Activated naive CD8-positive, alpha-beta T cell (primary cell): Measurements from ENCODE around the gene WFDC2.

Source experiments
- H3K27ac Mint-ChIP-seq: one replicate; pipeline ENCODE4 v1.8.0; 2021; ENCODE audit warnings: mixed read lengths
- H3K27me3 Mint-ChIP-seq: one replicate; pipeline ENCODE4 v1.8.0; 2021; ENCODE audit warnings: mixed read lengths
- H3K36me3 Mint-ChIP-seq: one replicate; pipeline ENCODE4 v1.8.0; 2021; ENCODE audit warnings: mixed read lengths
- H3K4me1 Mint-ChIP-seq: one replicate; pipeline ENCODE4 v1.8.0; 2021; ENCODE audit warnings: low read depth, mixed read lengths
- H3K4me3 Mint-ChIP-seq: one replicate; pipeline ENCODE4 v1.8.0; 2021; ENCODE audit warnings: mild to moderate bottlenecking, mixed read lengths
- H3K9me3 Mint-ChIP-seq: one replicate; pipeline ENCODE4 v1.8.0; 2021; ENCODE audit warnings: low read depth, mixed read lengths

Gene WFDC2

GRCh38 chr20:45500022-45500421 lies 30.5 kb downstream of the WFDC2 start:
- H3K27me3 Mint-ChIP-seq = peaks cover 15% of the 10 kb centered on the region
- no peak overlapping the region for H3K4me3 Mint-ChIP-seq
- H3K4me1 Mint-ChIP-seq = no peaks in the 10 kb centered on the region
- H3K27ac Mint-ChIP-seq = no peak overlapping the region
- no peaks in the 10 kb centered on the region for H3K36me3 Mint-ChIP-seq
- H3K9me3 Mint-ChIP-seq = no peaks in the 10 kb centered on the region

GRCh38 chr20:45501600-45501999 lies 32.0 kb downstream of the WFDC2 start:
- Mint-ChIP-seq H3K27ac (no peak overlapping the region), H3K36me3 (no peaks in the 10 kb centered on the region), H3K27me3 (peaks cover 20% of the 10 kb centered on the region), H3K9me3 (no peaks in the 10 kb centered on the region), H3K4me3 (no peak overlapping the region), H3K4me1 (no peaks in the 10 kb centered on the region)

GRCh38 chr20:45502561-45502960 lies 33.0 kb downstream of the WFDC2 start:
- H3K36me3 Mint-ChIP-seq = no peaks in the 10 kb centered on the region
- peaks cover 24% of the 10 kb centered on the region for H3K27me3 Mint-ChIP-seq
- H3K4me1 Mint-ChIP-seq = peaks cover 3% of the 10 kb centered on the region
- no peaks in the 10 kb centered on the region for H3K9me3 Mint-ChIP-seq
- H3K4me3 Mint-ChIP-seq = no peak overlapping the region
- no peak overlapping the region for H3K27ac Mint-ChIP-seq

- H3K9me3 Mint-ChIP-seq = no peaks in the 10 kb centered on the region
- no peaks in the 10 kb centered on the region for H3K36me3 Mint-ChIP-seq
- H3K4me1 Mint-ChIP-seq = peaks cover 3% of the 10 kb centered on the region
- no peak overlapping the region for H3K27ac Mint-ChIP-seq
- no peak overlapping the region for H3K4me3 Mint-ChIP-seq
- H3K27me3 Mint-ChIP-seq = peaks cover 25% of the 10 kb centered on the region
These were observed 33.9 kb downstream of the WFDC2 start for GRCh38 chr20:45503403-45503802.

GRCh38 chr20:45506398-45506797 lies 36.8 kb downstream of the WFDC2 start:
- Mint-ChIP-seq H3K27ac (no peak overlapping the region), H3K27me3 (peaks cover 25% of the 10 kb centered on the region), H3K36me3 (no peaks in the 10 kb centered on the region), H3K9me3 (no peaks in the 10 kb centered on the region), H3K4me3 (no peak overlapping the region), H3K4me1 (peaks cover 3% of the 10 kb centered on the region)

GRCh38 chr20:45507011-45507820 lies 37.7 kb downstream of the WFDC2 start:
- no peak overlapping the region for H3K27ac Mint-ChIP-seq
- H3K27me3 Mint-ChIP-seq = peaks cover 22% of the 10 kb centered on the region
- no peak overlapping the region for H3K4me3 Mint-ChIP-seq
- no peaks in the 10 kb centered on the region for H3K36me3 Mint-ChIP-seq
- peaks cover 3% of the 10 kb centered on the region for H3K4me1 Mint-ChIP-seq
- no peaks in the 10 kb centered on the region for H3K9me3 Mint-ChIP-seq

GRCh38 chr20:45508068-45508886 lies 38.7 kb downstream of the WFDC2 start:
- H3K27ac Mint-ChIP-seq = no peak overlapping the region
- peaks cover 20% of the 10 kb centered on the region for H3K27me3 Mint-ChIP-seq
- H3K36me3 Mint-ChIP-seq = no peaks in the 10 kb centered on the region
- H3K9me3 Mint-ChIP-seq = no peaks in the 10 kb centered on the region
- H3K4me1 Mint-ChIP-seq = peaks cover 3% of the 10 kb centered on the region
- no peak overlapping the region for H3K4me3 Mint-ChIP-seq

- no peaks in the 10 kb centered on the region for H3K36me3 Mint-ChIP-seq
- no peak overlapping the region for H3K4me3 Mint-ChIP-seq
- H3K27me3 Mint-ChIP-seq = peaks cover 20% of the 10 kb centered on the region
- H3K9me3 Mint-ChIP-seq = no peaks in the 10 kb centered on the region
- peaks cover 3% of the 10 kb centered on the region for H3K4me1 Mint-ChIP-seq
- H3K27ac Mint-ChIP-seq = no peak overlapping the region
These were observed 39.5 kb downstream of the WFDC2 start for GRCh38 chr20:45509091-45509490.

- no peak overlapping the region for H3K27ac Mint-ChIP-seq
- H3K9me3 Mint-ChIP-seq = no peaks in the 10 kb centered on the region
- peaks cover 20% of the 10 kb centered on the region for H3K27me3 Mint-ChIP-seq
These were observed 40.8 kb downstream of the WFDC2 start for GRCh38 chr20:45510242-45510862.

GRCh38 chr20:45515147-45515913 lies 45.8 kb downstream of the WFDC2 start, which contains the start of gene SPINT3:
Gene SPINT3 (minus strand): TSS chr20:45515622. CDS start chr20:45515608, 14 bp downstream.
- H3K27ac Mint-ChIP-seq = no peak within 1 kb of the TSS
- H3K4me1 Mint-ChIP-seq = no peaks in the 10 kb centered on the region
- peaks cover 16% of the 10 kb centered on the region for H3K27me3 Mint-ChIP-seq
- H3K36me3 Mint-ChIP-seq = no peaks in the 10 kb centered on the region
- H3K4me3 Mint-ChIP-seq = no peak within 1 kb of the TSS
- no peaks in the 10 kb centered on the region for H3K9me3 Mint-ChIP-seq

More at GRCh38 chr20:45510242-45510862, 40.8 kb downstream of the WFDC2 start:
- Mint-ChIP-seq H3K36me3 (no peaks in the 10 kb centered on the region), H3K4me1 (peaks cover 3% of the 10 kb centered on the region), H3K4me3 (no peak overlapping the region)

- Mint-ChIP-seq H3K4me1 (no peaks in the 10 kb centered on the region), H3K27ac (no peak overlapping the region), H3K36me3 (peaks cover 2% of the 10 kb centered on the region), H3K9me3 (no peaks in the 10 kb centered on the region), H3K27me3 (peaks cover 15% of the 10 kb centered on the region), H3K4me3 (no peak overlapping the region)
These were observed 48.7 kb downstream of the WFDC2 start for GRCh38 chr20:45518282-45518681.

GRCh38 chr20:45523821-45524220 lies 54.3 kb downstream of the WFDC2 start:
- Mint-ChIP-seq H3K27ac (no peak overlapping the region), H3K27me3 (peaks cover 23% of the 10 kb centered on the region), H3K4me3 (no peak overlapping the region), H3K4me1 (no peaks in the 10 kb centered on the region), H3K9me3 (no peaks in the 10 kb centered on the region), H3K36me3 (peaks cover 2% of the 10 kb centered on the region)

- no peak overlapping the region for H3K27ac Mint-ChIP-seq
- H3K36me3 Mint-ChIP-seq = no peaks in the 10 kb centered on the region
- no peaks in the 10 kb centered on the region for H3K4me1 Mint-ChIP-seq
- H3K9me3 Mint-ChIP-seq = no peaks in the 10 kb centered on the region
- H3K4me3 Mint-ChIP-seq = no peak overlapping the region
- peaks cover 25% of the 10 kb centered on the region for H3K27me3 Mint-ChIP-seq
These were observed 57.7 kb downstream of the WFDC2 start for GRCh38 chr20:45527294-45527693.
